ENCODE results near the gene LHFPL6. TPM values are rescaled to one million over a fixed set of nuclear protein-coding genes. Genes with fewer than 3 reads are reported as not detected.

The LHFPL6 gene
- total and polyA plus RNA-seq, 11 donors = 34.4 to 74.4 (median 53.2) TPM

GRCh38 chr13:39389013-39389412, 214.0 kb downstream of the LHFPL6 start:
- ATAC-seq (no peak), DNase-seq (no peak)
- H3K36me3 ChIP-seq = no peaks in the 10 kb centered on the region
- H3K4me1 ChIP-seq = peaks cover 0 to 52% (median 25%) of the 10 kb centered on the region in 12 donors
- 73 to 89% (median 86%) methylated on average over 5 of the region's 5 CpGs for WGBS, 4 donors
- no peaks in the 10 kb centered on the region for H3K9me3 ChIP-seq
- peak overlapping the region in 2 of 12 donors; percentile 12 to 17 for H3K27ac ChIP-seq
- no peaks in the 10 kb centered on the region for H3K27me3 ChIP-seq
- no peak overlapping the region for H3K4me3 ChIP-seq
- TF ChIP-seq POLR2A (IDR thresholded peaks at IDR 0.05) (no peak), CTCF (IDR thresholded peaks at IDR 0.05) (no peak)
- intact Hi-C loops (cut with DNase I) = no loop called here

GRCh38 chr13:39385621-39386231, 217.3 kb downstream of the LHFPL6 start:
- intact Hi-C loops (cut with DNase I) = no loop called here
- TF ChIP-seq CTCF (IDR thresholded peaks at IDR 0.05) = no peak
- no peak for TF ChIP-seq POLR2A (IDR thresholded peaks at IDR 0.05)
- DNase-seq (no peak), ATAC-seq (peak; percentile 40 to 81 (median 80))
- Histone ChIP-seq H3K27ac (peak overlapping the region in 11 of 12 donors; percentile 14 to 62 (median 37)), H3K4me1 (peaks cover 0 to 43% (median 18%) of the 10 kb centered on the region in 12 donors), H3K9me3 (no peaks in the 10 kb centered on the region), H3K4me3 (no peak overlapping the region), H3K36me3 (no peaks in the 10 kb centered on the region), H3K27me3 (no peaks in the 10 kb centered on the region)
- 17 to 22% (median 18%) methylated on average over 3 of the region's 3 CpGs for WGBS, 4 donors

GRCh38 chr13:39385154-39385553, 217.8 kb downstream of the LHFPL6 start:
- no peak for DNase-seq
- intact Hi-C loops (cut with DNase I) = no loop called here
- peaks cover 0 to 44% (median 18%) of the 10 kb centered on the region in 12 donors for H3K4me1 ChIP-seq
- peak overlapping the region in 10 of 12 donors; percentile 14 to 62 (median 45) for H3K27ac ChIP-seq
- peak in 1 of 4 donors; percentile 8 for ATAC-seq
- H3K4me3 ChIP-seq = no peak overlapping the region
- 69 to 88% (median 84%) methylated on average over 4 of the region's 4 CpGs for WGBS, 4 donors
- H3K9me3 ChIP-seq = no peaks in the 10 kb centered on the region
- TF ChIP-seq CTCF (IDR thresholded peaks at IDR 0.05) = no peak
- no peaks in the 10 kb centered on the region for H3K27me3 ChIP-seq
- no peaks in the 10 kb centered on the region for H3K36me3 ChIP-seq

- TF ChIP-seq POLR2A (IDR thresholded peaks at IDR 0.05) (no peak), CTCF (IDR thresholded peaks at IDR 0.05) (no peak)
- Histone ChIP-seq H3K4me1 (peaks cover 0 to 54% (median 25%) of the 10 kb centered on the region in 12 donors), H3K4me3 (no peak overlapping the region), H3K36me3 (peaks cover 0 to 10% (median 0%) of the 10 kb centered on the region in 9 donors), H3K27me3 (no peaks in the 10 kb centered on the region), H3K27ac (no peak overlapping the region), H3K9me3 (no peaks in the 10 kb centered on the region)
- 70 to 80% (median 75%) methylated on average over 2 of the region's 2 CpGs for WGBS, 4 donors
- intact Hi-C loops (cut with DNase I) = no loop called here
- ATAC-seq (no peak), DNase-seq (no peak)
Observed at GRCh38 chr13:39381456-39381855, 221.5 kb downstream of the LHFPL6 start.
